Gastrocnemius medialis (tissue), 4 donors: ENCODE measurements around the gene LHX3.

Experiments
- POLR2A ChIP-seq, 2 donors: fragments of 450-650 bp; IDR thresholded peaks; one replicate each; pipeline ENCODE4 v1.6.1; 2017; ENCODE audit warnings: antibody characterized with exemption in 2 of 2, mild to moderate bottlenecking in 2 of 2, moderate library complexity in 2 of 2
- TF ChIP-seq, protein P1 (sequence below), 5 experiments: fragments of 450-650 bp in 3 of 5; fragments of 200-600 bp in 2 of 5; sonication (generic) in 2 of 5; IDR thresholded peaks in 4 of 5; conservative IDR thresholded peaks in 1 of 5; 1 replicate in 4 of 5; 2 replicates in 1 of 5; pipeline ENCODE4 v1.5.1; 2016 to 2019; ENCODE audit warnings: antibody characterized with exemption in 5 of 5, mild to moderate bottlenecking in 3 of 5, moderate library complexity in 3 of 5

DNA sequence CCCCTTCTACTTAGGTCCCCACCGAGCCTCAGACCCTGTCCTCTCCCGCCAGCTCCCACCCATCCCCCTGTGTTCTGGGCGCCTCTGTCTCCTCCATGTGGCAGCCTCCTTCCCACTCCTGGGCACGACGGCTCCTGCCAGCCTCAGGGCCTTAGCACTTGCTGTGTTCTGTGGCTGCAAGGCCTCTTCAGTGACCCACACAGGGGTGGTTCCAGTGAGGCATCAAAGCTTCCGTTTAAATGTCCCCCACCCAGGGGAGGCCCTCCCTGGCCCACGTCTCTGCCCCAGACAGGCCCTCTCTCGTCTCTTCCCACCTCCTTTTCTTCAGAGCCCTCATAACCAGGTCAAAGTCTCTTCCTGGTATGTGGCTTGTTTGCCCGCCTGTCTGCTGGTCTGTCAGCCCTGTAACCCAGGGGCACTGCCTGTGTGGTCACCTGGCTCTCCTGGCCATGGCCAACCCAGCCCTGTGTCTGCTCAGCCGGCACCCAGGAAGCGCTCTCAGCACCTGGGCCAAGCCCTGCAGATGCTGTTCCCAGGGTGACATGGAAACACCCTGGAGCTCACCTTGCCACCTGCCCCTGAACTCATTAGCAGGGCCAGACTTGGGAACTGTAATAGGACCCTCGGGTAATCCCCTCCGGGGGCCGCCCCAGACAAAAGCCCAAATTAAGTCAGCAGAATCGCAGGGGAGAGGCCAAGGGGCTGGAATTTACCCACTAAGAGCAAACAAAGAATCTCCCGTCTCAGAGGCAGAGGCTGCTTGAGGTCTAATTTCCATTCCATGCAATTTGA, 33.7 kb downstream of the LHX3 start:
- TF ChIP-seq, protein P1, sequence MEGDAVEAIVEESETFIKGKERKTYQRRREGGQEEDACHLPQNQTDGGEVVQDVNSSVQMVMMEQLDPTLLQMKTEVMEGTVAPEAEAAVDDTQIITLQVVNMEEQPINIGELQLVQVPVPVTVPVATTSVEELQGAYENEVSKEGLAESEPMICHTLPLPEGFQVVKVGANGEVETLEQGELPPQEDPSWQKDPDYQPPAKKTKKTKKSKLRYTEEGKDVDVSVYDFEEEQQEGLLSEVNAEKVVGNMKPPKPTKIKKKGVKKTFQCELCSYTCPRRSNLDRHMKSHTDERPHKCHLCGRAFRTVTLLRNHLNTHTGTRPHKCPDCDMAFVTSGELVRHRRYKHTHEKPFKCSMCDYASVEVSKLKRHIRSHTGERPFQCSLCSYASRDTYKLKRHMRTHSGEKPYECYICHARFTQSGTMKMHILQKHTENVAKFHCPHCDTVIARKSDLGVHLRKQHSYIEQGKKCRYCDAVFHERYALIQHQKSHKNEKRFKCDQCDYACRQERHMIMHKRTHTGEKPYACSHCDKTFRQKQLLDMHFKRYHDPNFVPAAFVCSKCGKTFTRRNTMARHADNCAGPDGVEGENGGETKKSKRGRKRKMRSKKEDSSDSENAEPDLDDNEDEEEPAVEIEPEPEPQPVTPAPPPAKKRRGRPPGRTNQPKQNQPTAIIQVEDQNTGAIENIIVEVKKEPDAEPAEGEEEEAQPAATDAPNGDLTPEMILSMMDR (IDR thresholded peaks at IDR 0.05 in 4 of 5, conservative IDR thresholded peaks at IDR 0.05 in 1 of 5): no peak
- no peak for TF ChIP-seq POLR2A (IDR thresholded peaks at IDR 0.05)
